ENCODE data around the gene NTF3. TPM values are rescaled to one million over a fixed set of nuclear protein-coding genes. Genes with fewer than 3 reads are reported as not detected.

The NTF3 gene
- total RNA-seq, 1 experiment from 2014 or later, result not detected

- no peak for TF ChIP-seq REST (IDR thresholded peaks at IDR 0.05; ENCODE audit: insufficient read depth in 1 of 2, low read depth in 2 of 2, low read length in 1 of 2)
- no peak for TF ChIP-seq SIN3A (IDR thresholded peaks at IDR 0.05; ENCODE audit: borderline replicate concordance, insufficient read depth, low read depth, low read length)
- no peak for TF ChIP-seq CTCF (IDR thresholded peaks at IDR 0.05)
- no peak for TF ChIP-seq TCF7L2 (IDR thresholded peaks at IDR 0.05; ENCODE audit: low read depth, low read length)
- TF ChIP-seq POLR2AphosphoS5 (IDR thresholded peaks at IDR 0.05; ENCODE audit: low read depth, low read length), result no peak
- no peaks in the 10 kb centered on the region for H3K9me3 ChIP-seq (ENCODE audit: control insufficient read depth, insufficient read depth, low read depth, low read length)
- no peak overlapping the region for H3K27ac ChIP-seq (ENCODE audit: low read length)
- no peaks in the 10 kb centered on the region for H3K4me1 ChIP-seq (ENCODE audit: control insufficient read depth, insufficient read depth, low read length)
- ATAC-seq (no peak), DNase-seq (ENCODE audit: low read depth, low spot score) (no peak)
- no peaks in the 10 kb centered on the region; the same call in 1 of the 2 replicates for H3K27me3 ChIP-seq (ENCODE audit: control insufficient read depth, insufficient read depth, low read length)
- in situ Hi-C loops (cut with HindIII; ENCODE audit: low pct_unique_long_range_greater_than_20kb, low sequenced_read_pairs) (no loop called here), intact Hi-C loops (cut with micrococcal nuclease; ENCODE audit: unreplicated experiment) (no loop called here)
- ChIA-PET POLR2A (no interaction called here), CTCF (no interaction called here)
- no peaks in the 10 kb centered on the region for H3K36me3 ChIP-seq (ENCODE audit: control insufficient read depth, insufficient read depth, low read length)
- no TSS peak for BruUV-seq (replicated peaks)
- H3K4me3 ChIP-seq (ENCODE audit: low read depth in 2 of 2, low read length in 2 of 2), result no peak overlapping the region
These were observed 76.0 kb downstream of the NTF3 start for GRCh38 chr12:5507944-5508343.

- POLR2A ChIA-PET, result no interaction called here
- CTCF ChIA-PET, result no interaction called here
- ATAC-seq (no peak), DNase-seq (ENCODE audit: low read depth, low spot score) (no peak)
- H3K36me3 ChIP-seq (ENCODE audit: control insufficient read depth, insufficient read depth, low read length), result no peaks in the 10 kb centered on the region
- intact Hi-C loops (cut with micrococcal nuclease; ENCODE audit: unreplicated experiment) (no loop called here), in situ Hi-C loops (cut with HindIII; ENCODE audit: low pct_unique_long_range_greater_than_20kb, low sequenced_read_pairs) (no loop called here)
- H3K4me3 ChIP-seq (ENCODE audit: low read depth in 2 of 2, low read length in 2 of 2), result no peak overlapping the region
- H3K4me1 ChIP-seq (ENCODE audit: control insufficient read depth, insufficient read depth, low read length), result no peaks in the 10 kb centered on the region
- no TSS peak for BruUV-seq (replicated peaks)
- no peaks in the 10 kb centered on the region for H3K27me3 ChIP-seq (ENCODE audit: control insufficient read depth, insufficient read depth, low read length)
- H3K9me3 ChIP-seq (ENCODE audit: control insufficient read depth, insufficient read depth, low read depth, low read length), result no peaks in the 10 kb centered on the region
- H3K27ac ChIP-seq (ENCODE audit: low read length), result no peak overlapping the region
- TF ChIP-seq POLR2AphosphoS5 (IDR thresholded peaks at IDR 0.05; ENCODE audit: low read depth, low read length), result no peak
- TF ChIP-seq CTCF (IDR thresholded peaks at IDR 0.05), result no peak
- no peak for TF ChIP-seq REST (IDR thresholded peaks at IDR 0.05; ENCODE audit: insufficient read depth in 1 of 2, low read depth in 2 of 2, low read length in 1 of 2)
- no peak for TF ChIP-seq TCF7L2 (IDR thresholded peaks at IDR 0.05; ENCODE audit: low read depth, low read length)
- TF ChIP-seq SIN3A (IDR thresholded peaks at IDR 0.05; ENCODE audit: borderline replicate concordance, insufficient read depth, low read depth, low read length), result no peak
These were observed 77.2 kb downstream of the NTF3 start for GRCh38 chr12:5509102-5509501.

Data from Panc1 (cell line).